Measurements from ENCODE around the gene KDM5D.

KDM5D gene

DNA sequence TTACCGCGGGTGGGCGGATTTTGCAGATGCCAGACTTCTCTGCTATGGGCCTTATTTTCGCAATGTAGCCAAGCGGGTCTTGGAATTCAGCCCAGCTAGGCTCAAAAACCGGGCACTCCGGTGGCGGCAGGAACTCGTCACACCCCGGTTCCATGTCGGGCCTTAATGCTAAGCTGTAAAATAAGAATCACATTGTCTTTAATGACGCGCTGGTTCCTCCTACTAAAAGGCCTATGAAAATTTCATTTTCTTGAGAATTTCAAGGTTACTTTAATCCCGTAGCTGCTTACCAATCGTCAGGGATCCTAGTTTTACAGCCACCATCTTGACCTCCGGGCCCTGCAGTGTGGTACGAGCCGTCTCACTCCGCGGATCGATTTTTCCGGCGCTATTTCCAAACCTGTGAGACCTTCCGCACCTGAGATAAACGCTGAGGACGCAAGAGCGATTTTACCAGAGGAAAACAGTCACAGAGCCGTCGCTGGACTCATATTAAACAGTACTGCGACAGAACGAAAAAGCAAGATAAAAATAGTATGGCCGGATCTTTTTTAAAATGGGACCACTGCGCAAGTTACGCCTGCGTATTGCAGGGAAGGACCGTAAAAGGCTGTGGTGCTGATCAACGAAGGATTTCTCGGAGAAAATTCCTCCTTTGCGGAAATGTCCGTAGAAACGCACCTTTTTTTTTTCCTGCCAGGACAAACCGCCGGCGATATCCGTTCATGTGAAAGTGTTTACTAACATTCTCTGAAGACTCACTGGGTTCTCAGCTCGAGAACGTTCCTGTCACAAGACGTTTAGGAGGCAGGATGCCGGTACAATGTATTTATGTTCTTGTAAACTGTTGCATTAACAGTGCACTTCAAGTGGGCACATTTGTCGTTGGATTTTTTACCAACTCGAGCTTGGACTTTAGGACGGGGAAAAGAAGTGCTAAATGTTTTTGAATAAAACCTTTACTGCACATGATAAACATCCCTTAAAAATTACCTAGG lies at the start of gene KDM5D:
Gene KDM5D, minus strand, starts transcription at position 346 of the 998 bp plus-strand sequence. Its CDS starts 192 bp downstream, at position 154.
- no peak for DNase-seq

GRCh38 chrY:19768375-19768774 lies 23.8 kb upstream of the KDM5D start:
- DNase-seq = no peak

GRCh38 chrY:19743331-19743730 lies 1.2 kb downstream of the KDM5D start:
- no peak for DNase-seq

DNA sequence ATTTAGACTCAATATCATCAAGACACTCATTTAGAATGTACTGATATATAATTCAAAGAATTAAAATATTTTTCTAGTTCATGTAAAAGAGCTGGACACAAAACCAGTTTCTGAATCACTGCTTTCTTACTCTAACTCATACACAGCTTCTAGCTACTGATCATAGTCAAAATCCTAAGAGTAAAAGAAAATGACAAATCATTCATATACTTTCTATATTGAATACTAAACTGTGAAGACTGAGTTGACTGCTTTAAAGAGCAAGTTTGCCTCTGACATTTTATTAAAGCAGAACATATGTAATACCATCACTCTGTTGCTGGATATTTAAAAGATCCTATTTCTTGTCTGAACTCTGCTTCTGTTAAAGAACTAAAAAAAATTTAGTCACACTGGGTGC lies 2.4 kb downstream of the KDM5D start:
- DNase-seq = no peak

DNA sequence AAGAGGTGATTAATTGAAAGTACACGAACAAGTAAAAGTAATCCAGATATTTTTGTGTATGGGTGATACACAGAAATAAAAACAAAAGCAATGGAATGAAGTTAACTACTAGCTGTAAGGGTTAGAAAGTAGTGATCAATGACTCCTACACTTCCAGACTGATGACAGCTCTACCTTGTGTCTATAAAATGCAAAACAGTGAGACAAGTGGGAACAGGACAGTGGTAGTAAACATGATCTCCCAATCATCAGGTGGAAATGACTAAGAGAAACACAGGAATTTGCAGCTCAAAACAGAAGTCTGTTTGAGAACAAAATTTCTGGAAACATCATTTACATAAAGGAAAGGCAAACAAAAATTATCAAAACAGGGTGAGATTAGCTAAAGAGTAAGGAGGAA lies 10.1 kb downstream of the KDM5D start:
- DNase-seq = no peak

GRCh38 chrY:19717950-19718349 lies 26.6 kb downstream of the KDM5D start:
- DNase-seq = no peak

DNA sequence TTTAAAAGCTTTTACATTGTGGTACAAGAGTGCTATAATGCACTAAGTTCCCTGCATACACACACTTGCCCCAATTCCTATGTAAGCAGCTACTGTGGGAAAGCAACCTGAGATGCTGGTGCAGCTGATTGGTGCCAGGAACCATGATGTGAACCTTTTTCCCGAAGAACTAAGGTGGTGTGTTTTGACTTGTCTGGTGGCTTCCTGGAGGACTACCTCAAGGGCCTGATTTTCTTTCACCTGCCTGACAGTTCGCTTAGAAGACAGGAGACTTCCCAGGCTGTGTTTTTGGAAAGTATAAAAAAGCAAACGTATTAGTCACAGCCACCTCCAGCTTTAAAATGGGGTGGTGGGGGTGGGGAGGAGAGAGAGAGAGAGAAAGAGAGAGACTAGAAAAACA lies 27.4 kb downstream of the KDM5D start:
- no peak for DNase-seq

GRCh38 chrY:19715226-19715625 lies 29.3 kb downstream of the KDM5D start:
- DNase-seq = no peak

DNA sequence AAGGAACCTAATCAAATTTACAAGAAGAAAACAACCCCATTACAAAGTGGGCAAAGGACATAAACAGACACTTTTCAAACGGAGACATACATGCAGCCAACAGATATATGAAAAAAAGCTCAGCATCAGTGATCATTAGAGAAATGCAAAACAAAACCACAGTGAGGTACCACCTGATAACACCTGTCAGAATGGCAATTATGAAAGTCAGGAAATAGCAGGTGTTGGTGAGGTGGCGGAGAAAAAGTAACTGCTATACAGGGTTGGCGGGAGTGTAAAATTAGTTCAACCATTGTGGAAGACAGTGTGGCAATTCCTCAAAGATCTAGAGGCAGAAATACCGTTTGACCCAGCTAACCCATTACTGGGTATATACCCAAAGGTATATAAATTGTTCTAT lies 31.1 kb downstream of the KDM5D start:
- DNase-seq = no peak

- no peak for DNase-seq
Observed at GRCh38 chrY:19706273-19706672, 38.3 kb downstream of the KDM5D start.

- DNase-seq = no peak
Observed at GRCh38 chrY:19698495-19698894, 46.0 kb downstream of the KDM5D start.

GRCh38 chrY:19680821-19681220 lies 63.7 kb downstream of the KDM5D start:
- DNase-seq = no peak

Measured in CD4-positive, alpha-beta T cell treated with Interleukin-17A for 4 hours (primary cell).